ENCODE measurements around the gene GKAP1. TPM values are rescaled to one million over a fixed set of nuclear protein-coding genes. Genes with fewer than 3 reads are reported as not detected.

Gene GKAP1
- total RNA-seq, 1 experiment from 2014 or later: 6.0 TPM

DNA sequence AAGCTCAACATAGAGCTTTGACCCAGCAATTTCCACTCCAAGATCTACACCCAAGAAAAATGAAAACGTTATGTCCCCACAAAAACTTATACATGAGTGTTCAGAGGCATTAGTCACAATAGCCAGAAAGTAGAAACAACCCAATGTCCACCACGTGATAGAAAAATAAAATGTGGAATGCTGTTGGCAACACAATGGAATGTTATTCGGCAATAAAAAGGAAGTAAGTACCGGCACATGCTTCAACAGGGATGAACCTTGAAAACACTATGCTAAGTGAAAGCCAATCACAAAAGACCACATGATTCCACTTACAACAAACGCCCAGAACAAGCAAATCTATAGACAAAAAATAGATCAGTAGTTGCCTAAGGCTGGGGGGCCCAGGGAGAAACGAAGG lies 115.8 kb downstream of the GKAP1 start:
- intact Hi-C loops (cut with micrococcal nuclease; ENCODE audit: unreplicated experiment): no loop called here

DNA sequence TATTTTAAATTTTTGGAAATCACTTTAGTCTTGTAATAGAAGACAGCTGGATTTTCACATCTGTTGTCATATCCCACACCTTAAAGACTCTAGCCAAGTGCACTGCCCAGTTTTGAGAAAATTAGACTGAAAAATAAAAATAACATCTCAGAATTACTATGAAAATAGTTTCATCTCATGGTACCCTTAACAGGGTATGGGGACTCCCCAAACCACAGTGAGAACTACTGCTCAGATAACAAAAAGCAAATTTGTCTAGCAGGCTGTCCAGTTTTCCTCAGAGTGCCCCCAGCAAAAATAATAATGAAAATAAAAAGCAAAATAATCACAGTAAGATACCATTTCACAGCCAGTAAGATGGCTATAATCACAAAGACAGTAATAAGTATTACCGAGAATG lies 116.3 kb downstream of the GKAP1 start:
- ChIA-PET POLR2A (ENCODE audit: low non-redundant PET) (no interaction called here), CTCF (no interaction called here)
- TF ChIP-seq, protein P1, sequence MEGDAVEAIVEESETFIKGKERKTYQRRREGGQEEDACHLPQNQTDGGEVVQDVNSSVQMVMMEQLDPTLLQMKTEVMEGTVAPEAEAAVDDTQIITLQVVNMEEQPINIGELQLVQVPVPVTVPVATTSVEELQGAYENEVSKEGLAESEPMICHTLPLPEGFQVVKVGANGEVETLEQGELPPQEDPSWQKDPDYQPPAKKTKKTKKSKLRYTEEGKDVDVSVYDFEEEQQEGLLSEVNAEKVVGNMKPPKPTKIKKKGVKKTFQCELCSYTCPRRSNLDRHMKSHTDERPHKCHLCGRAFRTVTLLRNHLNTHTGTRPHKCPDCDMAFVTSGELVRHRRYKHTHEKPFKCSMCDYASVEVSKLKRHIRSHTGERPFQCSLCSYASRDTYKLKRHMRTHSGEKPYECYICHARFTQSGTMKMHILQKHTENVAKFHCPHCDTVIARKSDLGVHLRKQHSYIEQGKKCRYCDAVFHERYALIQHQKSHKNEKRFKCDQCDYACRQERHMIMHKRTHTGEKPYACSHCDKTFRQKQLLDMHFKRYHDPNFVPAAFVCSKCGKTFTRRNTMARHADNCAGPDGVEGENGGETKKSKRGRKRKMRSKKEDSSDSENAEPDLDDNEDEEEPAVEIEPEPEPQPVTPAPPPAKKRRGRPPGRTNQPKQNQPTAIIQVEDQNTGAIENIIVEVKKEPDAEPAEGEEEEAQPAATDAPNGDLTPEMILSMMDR (conservative IDR thresholded peaks at IDR 0.05; ENCODE audit: low read depth, low read length): no peak
- intact Hi-C loops (cut with micrococcal nuclease; ENCODE audit: unreplicated experiment): no loop called here
- Histone ChIP-seq H3K27me3 (replicated peaks; ENCODE audit: insufficient read depth, low read depth, low read length, poor library complexity) (no peaks in the 10 kb centered on the region), H3K9me3 (ENCODE audit: low read depth, low read length, poor library complexity, severe bottlenecking) (peaks cover 8% of the 10 kb centered on the region), H3K36me3 (ENCODE audit: insufficient read depth, low read length, poor library complexity, severe bottlenecking) (no peaks in the 10 kb centered on the region), H3K4me3 (ENCODE audit: low read depth, low read length, poor library complexity, severe bottlenecking) (no peak overlapping the region), H3K4me1 (ENCODE audit: insufficient read depth, low read length, poor library complexity, severe bottlenecking) (peaks cover 15% of the 10 kb centered on the region), H3K27ac (ENCODE audit: low read depth, low read length, poor library complexity, severe bottlenecking) (no peak overlapping the region)
- no peak for DNase-seq (ENCODE audit: low spot score)
- no TSS peak for BruUV-seq (replicated peaks)

More for the DNA sequence above, 115.8 kb downstream of the GKAP1 start:
- Histone ChIP-seq H3K9me3 (ENCODE audit: low read depth, low read length, poor library complexity, severe bottlenecking) (peaks cover 8% of the 10 kb centered on the region), H3K36me3 (ENCODE audit: insufficient read depth, low read length, poor library complexity, severe bottlenecking) (no peaks in the 10 kb centered on the region), H3K4me1 (ENCODE audit: insufficient read depth, low read length, poor library complexity, severe bottlenecking) (peaks cover 15% of the 10 kb centered on the region), H3K27ac (ENCODE audit: low read depth, low read length, poor library complexity, severe bottlenecking) (no peak overlapping the region), H3K4me3 (ENCODE audit: low read depth, low read length, poor library complexity, severe bottlenecking) (no peak overlapping the region), H3K27me3 (replicated peaks; ENCODE audit: insufficient read depth, low read depth, low read length, poor library complexity) (no peaks in the 10 kb centered on the region)
- BruUV-seq (replicated peaks): no TSS peak
- TF ChIP-seq, protein P1 (conservative IDR thresholded peaks at IDR 0.05; ENCODE audit: low read depth, low read length): no peak
- TF ChIP-seq EZH2 (IDR thresholded peaks at IDR 0.05; ENCODE audit: borderline replicate concordance, low read depth, low read length, poor library complexity, severe bottlenecking): no peak
- POLR2A ChIA-PET (ENCODE audit: low non-redundant PET): no interaction called here
- no peak for DNase-seq (ENCODE audit: low spot score)
- CTCF ChIA-PET: no interaction called here

DNA sequence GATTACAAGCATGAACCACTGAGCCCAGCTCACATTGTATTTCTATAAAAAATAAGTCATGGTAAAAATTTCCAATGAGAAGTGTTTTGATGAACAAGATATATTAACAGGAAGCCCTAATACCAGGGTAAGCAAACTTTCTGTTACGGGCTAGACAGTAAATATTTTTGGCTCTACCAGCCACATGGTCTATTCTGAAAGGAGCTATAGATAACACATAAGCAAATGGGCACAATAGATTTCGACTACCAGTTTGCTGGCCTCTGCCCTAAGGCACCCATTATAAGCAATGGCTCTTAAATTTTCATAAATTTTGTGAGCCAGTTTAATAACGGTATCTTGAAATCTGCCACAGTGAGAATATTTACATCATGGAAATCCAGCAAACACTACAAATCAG lies 118.0 kb downstream of the GKAP1 start:
- no peaks in the 10 kb centered on the region for H3K36me3 ChIP-seq (ENCODE audit: insufficient read depth, low read length, poor library complexity, severe bottlenecking)
- intact Hi-C loops (cut with micrococcal nuclease; ENCODE audit: unreplicated experiment): no loop called here
- H3K27ac ChIP-seq (ENCODE audit: low read depth, low read length, poor library complexity, severe bottlenecking): no peak overlapping the region
- no peak for TF ChIP-seq EZH2 (IDR thresholded peaks at IDR 0.05; ENCODE audit: borderline replicate concordance, low read depth, low read length, poor library complexity, severe bottlenecking)
- TF ChIP-seq, protein P1 (conservative IDR thresholded peaks at IDR 0.05; ENCODE audit: low read depth, low read length): no peak
- H3K27me3 ChIP-seq (replicated peaks; ENCODE audit: insufficient read depth, low read depth, low read length, poor library complexity): no peaks in the 10 kb centered on the region
- ChIA-PET CTCF (interaction anchor here (0.6 kb wide), 1 partner anchor 108 kb away, joined by 3 read pairs; no protein-coding TSS in a partner anchor), POLR2A (ENCODE audit: low non-redundant PET) (no interaction called here)
- H3K4me3 ChIP-seq (ENCODE audit: low read depth, low read length, poor library complexity, severe bottlenecking): no peak overlapping the region
- no TSS peak for BruUV-seq (replicated peaks)
- H3K9me3 ChIP-seq (ENCODE audit: low read depth, low read length, poor library complexity, severe bottlenecking): no peaks in the 10 kb centered on the region
- no peak for DNase-seq (ENCODE audit: low spot score)
- peaks cover 15% of the 10 kb centered on the region for H3K4me1 ChIP-seq (ENCODE audit: insufficient read depth, low read length, poor library complexity, severe bottlenecking)
